HK-2 (cell line): ENCODE measurements around the gene SCNN1A.

ENCODE experiments used
- DNase-seq: peaks from one replicate; pipeline ENCODE4 v3.0.0-alpha.2; 2018; ENCODE audit not compliant: unreplicated experiment

Gene SCNN1A

GRCh38 chr12:6318440-6318879, 56.9 kb downstream of the SCNN1A start:
- DNase-seq = no peak

- DNase-seq = no peak
Observed at GRCh38 chr12:6317693-6318439, 57.5 kb downstream of the SCNN1A start.

- no peak for DNase-seq
Observed at GRCh38 chr12:6316921-6317692, 58.3 kb downstream of the SCNN1A start.

- no peak for DNase-seq
Observed at GRCh38 chr12:6315704-6316597, 59.4 kb downstream of the SCNN1A start.

- no peak for DNase-seq
Observed at GRCh38 chr12:6315184-6315583, 60.2 kb downstream of the SCNN1A start.

GRCh38 chr12:6314776-6315175, 60.6 kb downstream of the SCNN1A start:
- DNase-seq = no peak

- no peak for DNase-seq
Observed at GRCh38 chr12:6313326-6313940, 61.9 kb downstream of the SCNN1A start.

- DNase-seq = peak; percentile 74
Observed at GRCh38 chr12:6312529-6313325, 62.6 kb downstream of the SCNN1A start.

- DNase-seq = no peak
Observed at GRCh38 chr12:6311822-6312528, 63.4 kb downstream of the SCNN1A start.

- no peak for DNase-seq
Observed at GRCh38 chr12:6310771-6311610, 64.4 kb downstream of the SCNN1A start.

- no peak for DNase-seq
Observed at GRCh38 chr12:6307529-6307928, 67.8 kb downstream of the SCNN1A start.

GRCh38 chr12:6306599-6307220, 68.7 kb downstream of the SCNN1A start:
- DNase-seq = no peak

GRCh38 chr12:6306151-6306550, 69.2 kb downstream of the SCNN1A start:
- no peak for DNase-seq

GRCh38 chr12:6303071-6303470, 72.3 kb downstream of the SCNN1A start:
- DNase-seq = no peak

GRCh38 chr12:6302621-6303020, 72.7 kb downstream of the SCNN1A start:
- no peak for DNase-seq

GRCh38 chr12:6301721-6302120, 73.6 kb downstream of the SCNN1A start:
- DNase-seq = no peak

GRCh38 chr12:6297170-6297569, 78.2 kb downstream of the SCNN1A start:
- no peak for DNase-seq
